Neutrophil (primary cell): ENCODE measurements around the gene B3GNT2.
"Not testable (repeated sequence)": the region's sequence is repeated elsewhere in the genome, so short reads cannot be mapped to it uniquely, and the experiment has no call there.

Source experiments
- H3K27ac ChIP-seq: fragments of 200-600 bp; sonication (generic); 2 replicates; pipeline ENCODE4 v1.5.1; 2016; ENCODE audit warnings: mild to moderate bottlenecking, moderate library complexity
- H3K27me3 ChIP-seq: fragments of 200-600 bp; sonication (generic); 2 replicates; pipeline ENCODE4 v1.6.0; 2016; ENCODE audit warnings: mild to moderate bottlenecking
- H3K36me3 ChIP-seq: fragments of 200-600 bp; sonication (generic); 2 replicates; pipeline ENCODE4 v1.5.1; 2017
- H3K4me1 ChIP-seq, 2 experiments: fragments of 200-600 bp in 1 of 2; sonication (generic) in 1 of 2; 1 replicate in 1 of 2; 2 replicates in 1 of 2; pipeline versions ENCODE4 v1.5.1 to v1.6.1; 2013 to 2016; ENCODE audit warnings: low read depth in 1 of 2, low read length in 1 of 2, mild to moderate bottlenecking in 1 of 2, moderate library complexity in 1 of 2; ENCODE audit not compliant: control insufficient read depth in 1 of 2, insufficient read depth in 1 of 2
- H3K4me3 ChIP-seq, 2 experiments: fragments of 200-600 bp in 1 of 2; sonication (generic) in 1 of 2; 1 replicate in 1 of 2; 2 replicates in 1 of 2; pipeline ENCODE4 v1.5.1; 2013 to 2016; ENCODE audit warnings: low read depth in 1 of 2, low read length in 1 of 2, mild to moderate bottlenecking in 1 of 2, moderate library complexity in 1 of 2
- H3K9me3 ChIP-seq: fragments of 200-600 bp; sonication (generic); 2 replicates; pipeline ENCODE4 v1.5.1; 2016
- TF ChIP-seq, protein P1 (sequence below): fragments of 200-600 bp; sonication (generic); IDR thresholded peaks from 2 replicates; pipeline ENCODE4 v1.5.1; 2016; ENCODE audit warnings: antibody characterized with exemption

The B3GNT2 gene

DNA sequence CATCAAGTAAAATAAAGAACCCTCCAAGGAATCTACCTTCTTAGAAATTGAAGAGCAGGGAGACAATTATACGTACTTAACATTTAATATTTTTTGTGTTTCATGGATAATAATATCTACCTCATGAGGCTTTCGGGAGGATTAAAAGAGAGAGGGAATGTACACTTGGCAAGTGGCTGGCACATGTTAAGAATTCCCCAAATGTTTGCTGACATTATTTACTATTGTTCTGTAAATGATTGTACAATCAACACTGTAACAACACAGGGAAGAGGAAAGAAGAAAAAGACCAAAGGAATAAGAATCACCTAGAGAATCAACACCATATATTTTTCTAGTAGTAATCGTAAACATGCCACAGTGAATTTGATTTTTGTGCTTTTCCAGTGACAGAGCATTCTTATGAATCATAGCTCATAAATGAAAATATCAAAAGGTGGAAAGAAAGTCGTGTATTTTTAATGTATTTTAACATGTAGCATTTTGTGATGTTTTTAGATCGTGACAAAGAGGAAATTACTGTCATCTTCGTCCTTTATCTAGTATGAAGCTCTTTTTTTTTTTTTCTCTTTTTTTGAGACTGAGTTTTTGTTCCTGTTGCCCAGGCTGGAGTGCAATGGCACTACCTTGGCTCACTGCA is 67.3 kb downstream of the B3GNT2 start:
- no peak overlapping the region for H3K4me3 ChIP-seq
- H3K9me3 ChIP-seq: no peaks in the 10 kb centered on the region
- H3K4me1 ChIP-seq: peaks cover 7% of the 10 kb centered on the region in 2 experiments
- H3K27ac ChIP-seq: no peak overlapping the region
- TF ChIP-seq, protein P1, sequence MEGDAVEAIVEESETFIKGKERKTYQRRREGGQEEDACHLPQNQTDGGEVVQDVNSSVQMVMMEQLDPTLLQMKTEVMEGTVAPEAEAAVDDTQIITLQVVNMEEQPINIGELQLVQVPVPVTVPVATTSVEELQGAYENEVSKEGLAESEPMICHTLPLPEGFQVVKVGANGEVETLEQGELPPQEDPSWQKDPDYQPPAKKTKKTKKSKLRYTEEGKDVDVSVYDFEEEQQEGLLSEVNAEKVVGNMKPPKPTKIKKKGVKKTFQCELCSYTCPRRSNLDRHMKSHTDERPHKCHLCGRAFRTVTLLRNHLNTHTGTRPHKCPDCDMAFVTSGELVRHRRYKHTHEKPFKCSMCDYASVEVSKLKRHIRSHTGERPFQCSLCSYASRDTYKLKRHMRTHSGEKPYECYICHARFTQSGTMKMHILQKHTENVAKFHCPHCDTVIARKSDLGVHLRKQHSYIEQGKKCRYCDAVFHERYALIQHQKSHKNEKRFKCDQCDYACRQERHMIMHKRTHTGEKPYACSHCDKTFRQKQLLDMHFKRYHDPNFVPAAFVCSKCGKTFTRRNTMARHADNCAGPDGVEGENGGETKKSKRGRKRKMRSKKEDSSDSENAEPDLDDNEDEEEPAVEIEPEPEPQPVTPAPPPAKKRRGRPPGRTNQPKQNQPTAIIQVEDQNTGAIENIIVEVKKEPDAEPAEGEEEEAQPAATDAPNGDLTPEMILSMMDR: no peak
- no peaks in the 10 kb centered on the region for H3K36me3 ChIP-seq
- no peaks in the 10 kb centered on the region for H3K27me3 ChIP-seq

DNA sequence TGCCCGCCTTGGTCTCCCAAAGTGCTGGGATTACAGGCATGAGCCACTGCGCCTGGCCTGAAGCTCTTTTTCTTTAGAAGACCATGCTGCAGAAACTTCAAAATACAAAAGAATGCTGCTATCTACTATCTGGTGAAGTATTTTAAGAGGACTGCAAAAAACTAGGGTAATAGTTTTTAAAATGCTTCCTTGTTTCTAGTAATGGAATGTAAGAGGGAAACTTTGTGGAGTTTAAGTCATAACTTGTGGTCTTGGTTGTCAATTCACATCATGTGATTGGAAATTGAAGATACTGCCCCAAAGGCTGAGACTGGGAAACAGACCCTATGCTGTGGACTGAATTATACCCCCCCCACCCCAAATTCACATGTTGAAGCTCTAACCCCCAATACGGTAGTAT is 68.3 kb downstream of the B3GNT2 start:
- Histone ChIP-seq H3K36me3 (no peaks in the 10 kb centered on the region), H3K4me3 (no peak overlapping the region), H3K4me1 (peaks cover 7% of the 10 kb centered on the region in 2 experiments), H3K27ac (no peak overlapping the region), H3K9me3 (no peaks in the 10 kb centered on the region), H3K27me3 (no peaks in the 10 kb centered on the region)
- TF ChIP-seq, protein P1: no peak

DNA sequence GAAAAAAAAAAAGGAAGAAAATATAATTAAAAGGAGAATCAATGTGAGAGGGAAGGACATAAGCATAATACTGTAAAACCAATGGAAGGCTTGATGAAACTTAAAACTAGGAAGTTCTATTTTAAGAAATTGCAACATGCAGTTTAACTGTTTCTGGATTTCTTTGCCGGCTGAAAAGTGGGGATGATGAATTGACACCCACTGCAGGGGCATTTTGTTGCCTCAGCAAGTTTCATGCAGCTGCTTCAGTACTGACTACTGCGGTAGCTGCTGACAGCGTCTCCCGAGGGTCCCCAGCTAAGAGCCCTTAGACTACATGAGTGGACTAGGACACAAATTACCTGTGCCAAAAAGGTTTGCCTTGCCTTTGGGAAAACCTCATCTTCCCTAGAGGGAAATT is 69.2 kb downstream of the B3GNT2 start:
- TF ChIP-seq, protein P1: no peak
- H3K9me3 ChIP-seq: no peaks in the 10 kb centered on the region
- peaks cover 7% of the 10 kb centered on the region in 2 experiments for H3K4me1 ChIP-seq
- H3K27me3 ChIP-seq: no peaks in the 10 kb centered on the region
- no peak overlapping the region for H3K27ac ChIP-seq
- H3K36me3 ChIP-seq: no peaks in the 10 kb centered on the region
- H3K4me3 ChIP-seq: no peak overlapping the region

DNA sequence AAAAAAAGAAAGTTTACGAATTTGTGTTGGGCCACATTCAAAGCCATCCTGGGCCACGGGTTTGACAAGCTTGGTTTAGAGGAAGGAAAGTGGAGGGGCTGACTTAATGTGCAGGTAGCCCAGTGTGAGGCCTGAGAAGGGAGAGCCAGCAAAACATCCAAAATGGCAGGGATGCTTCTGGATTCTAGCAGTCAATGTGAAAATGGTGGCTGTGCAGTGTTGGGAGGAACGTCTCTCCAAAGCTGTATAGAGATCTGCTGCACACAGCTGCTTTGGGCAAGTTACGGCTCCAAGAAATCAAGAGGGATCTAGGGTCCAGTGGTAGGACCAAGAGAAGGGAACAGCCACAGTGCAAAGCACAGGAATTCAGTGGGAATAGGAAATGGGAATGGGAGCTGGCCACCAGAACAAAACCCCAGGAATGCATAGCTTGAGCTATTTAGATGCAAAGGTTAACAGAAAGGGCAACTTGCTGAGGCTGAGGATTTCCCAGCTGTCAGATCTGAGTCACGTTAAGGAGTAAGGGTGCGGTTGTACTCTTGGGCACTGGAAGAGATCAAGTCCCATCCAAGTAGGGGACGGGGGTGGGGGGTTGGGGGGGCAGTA is 70.6 kb downstream of the B3GNT2 start:
- Histone ChIP-seq H3K36me3 (no peaks in the 10 kb centered on the region), H3K27me3 (no peaks in the 10 kb centered on the region), H3K27ac (no peak overlapping the region), H3K9me3 (no peaks in the 10 kb centered on the region), H3K4me1 (peaks cover 7% of the 10 kb centered on the region in 2 experiments), H3K4me3 (no peak overlapping the region)
- TF ChIP-seq, protein P1: no peak

DNA sequence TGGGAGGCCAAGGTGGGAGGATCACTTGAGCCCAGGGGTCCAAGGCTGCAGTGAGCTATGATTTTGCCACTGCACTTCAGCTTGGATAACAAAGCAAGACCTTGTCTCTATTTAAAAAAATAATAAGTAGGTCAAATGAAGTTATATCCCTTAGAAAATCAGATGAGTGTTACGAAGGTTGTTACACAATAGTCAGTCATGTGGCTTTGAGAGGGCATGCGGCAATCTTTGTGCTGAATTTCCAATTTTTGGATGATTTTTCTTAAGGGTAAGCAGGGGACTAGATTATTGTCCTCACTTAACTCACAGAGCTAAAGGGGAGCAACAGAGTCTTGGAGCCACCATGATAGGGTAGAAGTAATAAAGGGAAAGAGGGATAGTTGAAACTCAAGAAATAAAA is 71.8 kb downstream of the B3GNT2 start:
- TF ChIP-seq, protein P1: no peak
- Histone ChIP-seq H3K4me1 (peaks cover 7% of the 10 kb centered on the region in 2 experiments), H3K27me3 (no peaks in the 10 kb centered on the region), H3K27ac (no peak overlapping the region), H3K4me3 (no peak overlapping the region), H3K9me3 (no peaks in the 10 kb centered on the region), H3K36me3 (no peaks in the 10 kb centered on the region)

DNA sequence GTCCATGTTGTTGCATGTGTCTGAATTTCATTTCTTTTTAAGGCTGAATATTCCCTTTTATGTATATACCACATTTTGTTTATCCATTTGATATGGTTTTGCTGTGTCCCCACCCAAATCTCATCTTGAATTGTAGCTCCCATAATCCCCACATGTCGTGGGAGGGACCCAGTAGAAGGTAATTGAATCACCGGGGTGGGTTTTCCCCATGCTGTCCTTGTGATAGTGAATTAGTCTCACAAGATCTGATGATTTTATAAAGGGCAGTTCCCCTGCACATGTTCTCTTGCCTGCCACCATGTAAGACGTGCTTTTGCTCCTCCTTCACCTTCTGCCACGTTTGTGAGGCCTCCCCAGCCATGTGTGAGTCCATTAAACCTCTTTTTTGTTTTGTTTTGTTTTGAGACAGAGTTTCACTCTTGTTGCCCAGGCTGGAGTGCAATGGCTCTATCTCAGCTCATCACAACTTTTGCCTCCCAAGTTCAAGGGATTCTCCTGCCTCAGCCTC is 72.8 kb downstream of the B3GNT2 start:
- H3K4me3 ChIP-seq, H3K36me3 ChIP-seq, H3K9me3 ChIP-seq, H3K4me1 ChIP-seq, H3K27ac ChIP-seq, H3K27me3 ChIP-seq: not testable (repeated sequence)
